Keratinocyte (primary cell): Measurements from ENCODE around the gene SPATA6L. TPM values are rescaled to one million over a fixed set of nuclear protein-coding genes. Genes with fewer than 3 reads are reported as not detected.

Experiments used
- DNase-seq: peaks from one replicate; pipeline ENCODE4 v3.0.0-alpha.2; 2011; ENCODE audit warnings: low read depth, missing footprints, low spot score
- FAIRE-seq: peaks from 2 replicates; lab custom pipeline; 2011; peaks lifted over from hg19 to GRCh38; lab: Jason Lieb, UNC
- H2AFZ ChIP-seq: 2 replicates; pipeline ENCODE4 v1.6.0; 2012; ENCODE audit warnings: low read length, control low read depth, inconsistent platforms; ENCODE audit not compliant: control insufficient read depth
- H3K27ac ChIP-seq: 2 replicates; pipeline ENCODE4 v1.5.1; 2011; ENCODE audit warnings: low read length; ENCODE audit not compliant: control insufficient read depth, insufficient read depth
- H3K27me3 ChIP-seq: 3 replicates; pipeline ENCODE4 v1.6.0; 2011; ENCODE audit warnings: low read length; ENCODE audit not compliant: control insufficient read depth, insufficient read depth; ENCODE audit errors: extremely low read depth
- H3K36me3 ChIP-seq, 2 experiments: 2 replicates in 1 of 2; 3 replicates in 1 of 2; pipeline ENCODE4 v1.5.1; 2011; ENCODE audit warnings: low read length in 2 of 2, mild to moderate bottlenecking in 1 of 2; ENCODE audit not compliant: control insufficient read depth in 2 of 2, insufficient read depth in 2 of 2; ENCODE audit errors: extremely low read depth in 1 of 2
- H3K4me1 ChIP-seq: 3 replicates; pipeline ENCODE4 v1.5.1; 2011; ENCODE audit warnings: low read length; ENCODE audit not compliant: control insufficient read depth, insufficient read depth; ENCODE audit errors: extremely low read depth
- H3K4me2 ChIP-seq: 3 replicates; pipeline ENCODE4 v1.6.0; 2011; ENCODE audit warnings: low read depth, low read length; ENCODE audit not compliant: control insufficient read depth, insufficient read depth; ENCODE audit errors: extremely low read depth
- H3K4me3 ChIP-seq, 3 experiments: fragments of 200-600 bp in 1 of 3; sonication (generic) in 1 of 3; 2 replicates in 2 of 3; 3 replicates in 1 of 3; pipeline ENCODE4 v1.5.1; 2011 to 2016; ENCODE audit warnings: low read length in 3 of 3, mild to moderate bottlenecking in 3 of 3, control low read depth in 2 of 3, inconsistent platforms in 1 of 3, low read depth in 1 of 3, mixed read lengths in 1 of 3, mixed run types in 1 of 3, moderate library complexity in 1 of 3; ENCODE audit not compliant: control insufficient read depth in 2 of 3, insufficient read depth in 2 of 3; ENCODE audit errors: extremely low read depth in 1 of 3
- H3K79me2 ChIP-seq: 2 replicates; pipeline ENCODE4 v1.6.0; 2012; ENCODE audit warnings: low read length; ENCODE audit not compliant: control insufficient read depth, insufficient read depth
- H3K9ac ChIP-seq: 3 replicates; pipeline ENCODE4 v1.6.0; 2011; ENCODE audit warnings: low read length; ENCODE audit not compliant: control insufficient read depth, insufficient read depth; ENCODE audit errors: extremely low read depth
- H3K9me1 ChIP-seq: 3 replicates; pipeline ENCODE4 v1.6.0; 2011; ENCODE audit warnings: low read length; ENCODE audit not compliant: control insufficient read depth, insufficient read depth; ENCODE audit errors: extremely low read depth
- H3K9me3 ChIP-seq: 2 replicates; pipeline ENCODE4 v1.5.1; 2012; ENCODE audit warnings: low read depth, low read length; ENCODE audit not compliant: control insufficient read depth
- H4K20me1 ChIP-seq: 3 replicates; pipeline ENCODE4 v1.6.0; 2011; ENCODE audit warnings: low read length; ENCODE audit not compliant: control insufficient read depth, insufficient read depth; ENCODE audit errors: extremely low read depth
- CTCF ChIP-seq, 3 experiments: IDR thresholded peaks in 1 of 3; conservative IDR thresholded peaks in 1 of 3; optimal IDR thresholded peaks in 1 of 3; 2 replicates in 2 of 3; 3 replicates in 1 of 3; pipeline versions ENCODE3 to v1.5.1; 2011; ENCODE audit warnings: low read length in 3 of 3, mild to moderate bottlenecking in 3 of 3, moderate library complexity in 2 of 3, control low read depth in 1 of 3, inconsistent platforms in 1 of 3; ENCODE audit not compliant: insufficient read depth in 2 of 3; ENCODE audit errors: extremely low read depth in 1 of 3
- EZH2 ChIP-seq: IDR thresholded peaks from one replicate; pipeline ENCODE4 v1.6.1; 2012; ENCODE audit warnings: inconsistent platforms, mild to moderate bottlenecking, low read length, moderate library complexity
- dilution Hi-C: fragments of 300-500 bp; cut with MboI; formaldehyde crosslinking; loops from one replicate; pipeline ENCODE4 v1.7.0; 2020; ENCODE audit warnings: low sequenced_read_pairs; ENCODE audit not compliant: extremely low pct_ligation_motif_present
- polyA plus RNA-seq, 5 experiments: library from polyadenylated mRNA; depleted of rRNA in 3 of 5; stranded (reverse) in 3 of 5; stranded (forward) in 1 of 5; unstranded in 1 of 5; fragments of >200 nt; gene quantifications; 1 replicate in 1 of 5; 2 replicates in 3 of 5; 3 replicates in 1 of 5; pipeline versions ENCODE4 v1.2.1 to v1.2.3, GENCODE V29; 2011 to 2012; ENCODE audit warnings: missing spikeins in 2 of 5, low read depth in 1 of 5, low replicate concordance in 1 of 5

SPATA6L gene
- polyA plus RNA-seq, 1 donor (not counting 4 experiments of a cell fraction or from before 2014, with no cell fraction given) = 0.92 TPM

- H3K4me1 ChIP-seq = no peaks in the 10 kb centered on the region
- H3K4me3 ChIP-seq = no peak overlapping the region
- dilution Hi-C loops = no loop called here
- no peaks in the 10 kb centered on the region for H3K79me2 ChIP-seq
- H3K4me2 ChIP-seq = no peak overlapping the region
- H3K36me3 ChIP-seq = no peaks in the 10 kb centered on the region
- no peaks in the 10 kb centered on the region for H3K9me3 ChIP-seq
- H3K27ac ChIP-seq = no peak overlapping the region
- H3K27me3 ChIP-seq = no peaks in the 10 kb centered on the region
- TF ChIP-seq CTCF (optimal IDR thresholded peaks at IDR 0.05 in 1 of 3, IDR thresholded peaks at IDR 0.05 in 1 of 3, conservative IDR thresholded peaks at IDR 0.05 in 1 of 3; ENCODE audit: extremely low read depth in 1 of 3, insufficient read depth in 2 of 3, low read length in 3 of 3) = no peak
- TF ChIP-seq EZH2 = no peak
- FAIRE-seq (no peak), DNase-seq (no peak)
- no peak overlapping the region for H3K9ac ChIP-seq
- H4K20me1 ChIP-seq = no peaks in the 10 kb centered on the region
- H2AFZ ChIP-seq = no peak overlapping the region
- H3K9me1 ChIP-seq = no peaks in the 10 kb centered on the region
These were observed 85.1 kb downstream of the SPATA6L start for GRCh38 chr9:4581035-4581760.

- H3K4me1 ChIP-seq = no peaks in the 10 kb centered on the region
- H3K9me1 ChIP-seq = no peaks in the 10 kb centered on the region
- no peaks in the 10 kb centered on the region for H4K20me1 ChIP-seq
- no peak overlapping the region for H3K27ac ChIP-seq
- H3K4me2 ChIP-seq = no peak overlapping the region
- FAIRE-seq (no peak), DNase-seq (no peak)
- no peaks in the 10 kb centered on the region for H3K9me3 ChIP-seq
- H3K9ac ChIP-seq = no peak overlapping the region
- H3K36me3 ChIP-seq = no peaks in the 10 kb centered on the region
- no peaks in the 10 kb centered on the region for H3K79me2 ChIP-seq
- TF ChIP-seq CTCF (optimal IDR thresholded peaks at IDR 0.05 in 1 of 3, IDR thresholded peaks at IDR 0.05 in 1 of 3, conservative IDR thresholded peaks at IDR 0.05 in 1 of 3; ENCODE audit: extremely low read depth in 1 of 3, insufficient read depth in 2 of 3, low read length in 3 of 3) (no peak), EZH2 (no peak)
- H3K4me3 ChIP-seq = no peak overlapping the region
- H3K27me3 ChIP-seq = no peaks in the 10 kb centered on the region
- no peak overlapping the region for H2AFZ ChIP-seq
- dilution Hi-C loops = no loop called here
These were observed 87.3 kb downstream of the SPATA6L start for GRCh38 chr9:4579001-4579400.
